Measurements from ENCODE around the gene EFEMP1.

The EFEMP1 gene

DNA sequence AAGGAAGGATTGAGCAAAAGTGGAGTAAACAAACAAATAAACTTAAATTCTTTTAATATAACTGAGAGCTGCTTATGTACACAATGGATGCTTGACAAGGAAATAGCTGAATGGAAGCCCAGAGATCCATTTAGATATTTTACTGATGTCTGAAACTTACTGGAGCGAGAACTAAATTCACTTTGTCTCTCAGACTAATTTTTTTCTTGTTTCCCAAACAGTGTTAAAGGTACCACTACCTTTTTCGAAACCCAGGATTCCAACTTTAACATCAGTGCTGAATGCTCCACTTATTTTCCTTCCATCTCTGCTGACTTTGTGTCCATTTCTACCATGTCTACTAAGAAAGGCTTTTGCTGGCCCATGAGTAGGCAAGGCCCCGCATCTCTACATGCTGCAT, 4.0 kb downstream of the EFEMP1 start:
- no peaks in the 10 kb centered on the region for H3K9me3 ChIP-seq (ENCODE audit: control insufficient read depth, insufficient read depth, low read length)
- H3K36me3 ChIP-seq (ENCODE audit: insufficient read depth, low read length): no peaks in the 10 kb centered on the region
- no peaks in the 10 kb centered on the region; the same call in 1 of the 2 replicates for H3K4me1 ChIP-seq (ENCODE audit: insufficient read depth, low read length)
- H3K9ac ChIP-seq (ENCODE audit: low read depth, low read length): no peak overlapping the region

DNA sequence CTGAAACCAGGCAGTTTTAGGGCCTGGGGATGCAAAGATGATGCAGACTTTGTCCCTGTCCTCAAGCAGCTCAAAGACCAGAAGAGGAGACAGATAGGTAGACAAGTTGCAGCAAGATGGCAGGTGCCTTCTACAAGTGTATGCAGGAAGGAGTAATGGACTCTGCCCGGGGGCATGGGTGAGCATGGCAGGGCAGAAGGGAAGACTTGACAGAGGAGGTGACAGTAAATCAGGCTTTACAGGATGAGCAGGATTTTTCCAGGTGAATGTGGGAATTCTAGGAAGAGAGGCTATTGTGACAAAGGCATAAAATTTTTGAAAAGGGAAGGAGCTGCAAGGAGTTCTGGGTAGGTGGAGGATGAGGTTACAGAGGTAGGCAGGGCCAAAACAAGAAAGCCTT, 4.7 kb downstream of the EFEMP1 start:
- H3K9me3 ChIP-seq (ENCODE audit: control insufficient read depth, insufficient read depth, low read length): no peaks in the 10 kb centered on the region
- no peaks in the 10 kb centered on the region for H3K36me3 ChIP-seq (ENCODE audit: insufficient read depth, low read length)
- H3K4me1 ChIP-seq (ENCODE audit: insufficient read depth, low read length): no peaks in the 10 kb centered on the region; the same call in 1 of the 2 replicates
- H3K9ac ChIP-seq (ENCODE audit: low read depth, low read length): no peak overlapping the region

DNA sequence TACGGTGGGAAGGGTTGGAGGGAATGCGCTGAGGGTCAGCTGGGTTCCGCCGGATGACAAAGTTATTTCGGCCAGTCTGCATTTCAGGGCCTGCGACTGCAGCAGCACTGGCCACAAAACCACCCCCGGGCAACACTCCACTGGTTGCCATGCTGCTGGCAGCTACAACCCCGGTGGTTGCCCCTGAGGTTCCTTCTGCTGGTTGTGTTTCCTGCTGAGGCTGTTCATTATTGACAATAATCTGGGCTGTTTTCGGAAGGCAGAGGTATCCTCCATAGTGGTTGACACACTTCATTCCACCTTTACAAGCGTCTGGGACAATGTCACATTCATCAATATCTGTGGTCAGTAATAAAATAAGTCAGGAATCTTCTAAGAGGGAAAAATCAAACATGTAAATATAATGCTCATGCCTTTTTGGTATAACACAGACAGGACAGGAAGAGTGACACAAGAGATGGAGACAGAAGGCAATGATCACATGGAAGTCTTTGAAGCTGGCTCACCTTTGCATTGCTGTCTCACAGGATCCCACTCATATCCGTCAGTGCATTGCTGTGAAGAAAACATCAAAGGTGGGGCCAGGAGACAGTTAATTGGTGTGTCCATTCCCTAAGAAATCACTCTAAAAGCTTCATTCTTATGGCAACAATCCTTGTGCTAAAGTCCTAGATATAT, 5.7 kb downstream of the EFEMP1 start:
- Histone ChIP-seq H3K36me3 (ENCODE audit: insufficient read depth, low read length) (no peaks in the 10 kb centered on the region), H3K9ac (ENCODE audit: low read depth, low read length) (no peak overlapping the region), H3K4me1 (ENCODE audit: insufficient read depth, low read length) (no peaks in the 10 kb centered on the region), H3K9me3 (ENCODE audit: control insufficient read depth, insufficient read depth, low read length) (no peaks in the 10 kb centered on the region)

DNA sequence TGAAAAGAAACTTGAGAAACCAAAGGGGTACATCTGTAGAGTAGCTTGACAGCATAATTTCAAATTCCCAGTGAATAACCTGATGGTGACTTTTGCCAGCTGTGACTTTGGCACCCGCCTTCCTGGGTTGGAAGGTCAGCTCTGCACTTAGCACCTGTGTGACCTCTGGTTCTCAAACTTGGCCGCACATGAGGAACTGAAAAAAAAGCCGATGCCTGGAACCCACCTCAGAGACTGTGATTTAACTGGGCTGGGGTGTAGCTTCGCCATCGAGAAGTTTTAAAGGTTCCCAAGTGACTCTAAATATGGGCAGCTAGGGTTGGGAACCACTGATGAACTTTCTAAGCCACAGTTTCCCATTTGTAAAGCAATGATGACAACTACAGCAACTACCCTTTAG, 6.5 kb downstream of the EFEMP1 start:
- Histone ChIP-seq H3K36me3 (ENCODE audit: insufficient read depth, low read length) (no peaks in the 10 kb centered on the region), H3K4me1 (ENCODE audit: insufficient read depth, low read length) (no peaks in the 10 kb centered on the region), H3K9ac (ENCODE audit: low read depth, low read length) (no peak overlapping the region), H3K9me3 (ENCODE audit: control insufficient read depth, insufficient read depth, low read length) (no peaks in the 10 kb centered on the region)

DNA sequence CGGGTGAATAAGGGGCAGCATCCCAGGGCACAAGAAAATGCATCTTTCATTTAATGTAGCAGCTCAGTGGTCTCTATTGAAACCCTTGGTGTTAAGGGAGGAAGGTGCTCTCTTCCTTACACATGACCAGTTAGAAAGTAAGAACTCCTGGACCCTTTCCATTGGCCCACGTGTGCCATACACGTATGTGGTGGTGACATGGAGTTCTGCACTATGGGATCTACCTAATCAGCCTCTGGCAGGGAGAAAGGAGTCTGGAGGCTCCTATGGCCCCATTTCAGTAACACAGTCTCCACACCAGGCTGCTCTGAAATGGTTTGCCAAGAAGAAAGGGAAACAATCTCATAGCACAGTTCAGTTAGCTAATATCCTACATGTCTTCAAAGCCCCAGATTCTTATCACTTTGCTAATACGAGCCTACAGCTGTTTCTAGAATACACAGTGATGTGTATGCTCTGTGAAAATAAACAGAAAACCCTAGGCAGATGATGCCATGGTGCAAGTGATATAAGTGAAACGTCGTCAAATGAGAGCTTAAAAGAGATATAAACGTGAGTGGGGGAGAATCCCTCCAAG, 7.0 kb downstream of the EFEMP1 start:
- no peaks in the 10 kb centered on the region for H3K36me3 ChIP-seq (ENCODE audit: insufficient read depth, low read length)
- no peaks in the 10 kb centered on the region for H3K4me1 ChIP-seq (ENCODE audit: insufficient read depth, low read length)
- H3K9me3 ChIP-seq (ENCODE audit: control insufficient read depth, insufficient read depth, low read length): no peaks in the 10 kb centered on the region
- H3K9ac ChIP-seq (ENCODE audit: low read depth, low read length): no peak overlapping the region

DNA sequence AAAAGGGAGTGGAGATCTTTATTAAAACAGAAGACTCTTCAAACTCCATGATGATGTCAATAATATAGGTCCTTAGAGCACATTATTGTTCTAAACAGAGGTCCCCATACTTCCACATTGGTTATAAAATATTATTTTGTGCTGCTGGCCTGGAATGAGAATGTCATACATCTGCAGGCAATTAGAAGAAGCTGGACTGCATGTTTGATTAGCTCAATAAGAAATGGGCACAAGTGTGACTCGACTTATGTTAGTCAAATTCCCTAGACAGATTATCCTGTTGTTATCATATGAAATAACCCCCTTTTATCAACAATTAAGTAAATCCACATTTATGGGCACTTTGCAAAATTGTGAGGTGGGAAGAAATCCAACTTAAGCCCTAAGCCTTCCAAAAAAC, 8.8 kb downstream of the EFEMP1 start:
- no peak overlapping the region for H3K9ac ChIP-seq (ENCODE audit: low read depth, low read length)
- H3K4me1 ChIP-seq (ENCODE audit: insufficient read depth, low read length): no peaks in the 10 kb centered on the region
- H3K36me3 ChIP-seq (ENCODE audit: insufficient read depth, low read length): no peaks in the 10 kb centered on the region
- no peaks in the 10 kb centered on the region for H3K9me3 ChIP-seq (ENCODE audit: control insufficient read depth, insufficient read depth, low read length)

DNA sequence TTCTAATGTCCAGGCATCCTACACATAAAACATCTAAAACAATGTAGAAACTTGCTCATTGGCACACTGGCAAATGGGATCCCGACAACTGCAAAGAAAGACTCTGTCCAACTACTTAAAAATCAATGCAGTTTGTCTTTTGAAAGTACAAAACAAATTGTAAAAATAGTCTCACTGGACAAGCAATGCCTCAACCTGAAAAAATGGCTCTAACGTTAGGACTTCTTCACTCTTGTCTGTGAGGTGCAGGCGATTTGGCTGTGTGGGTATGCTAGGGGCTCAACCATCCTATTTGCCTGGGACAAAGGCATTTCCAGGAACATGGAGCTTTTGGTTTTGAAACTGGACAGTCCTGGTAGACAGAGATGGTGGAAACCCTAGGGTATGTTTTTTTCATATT, 10.7 kb downstream of the EFEMP1 start:
- Histone ChIP-seq H3K9ac (ENCODE audit: low read depth, low read length) (no peak overlapping the region), H3K36me3 (ENCODE audit: insufficient read depth, low read length) (no peaks in the 10 kb centered on the region), H3K9me3 (ENCODE audit: control insufficient read depth, insufficient read depth, low read length) (no peaks in the 10 kb centered on the region), H3K4me1 (ENCODE audit: insufficient read depth, low read length) (no peaks in the 10 kb centered on the region)

DNA sequence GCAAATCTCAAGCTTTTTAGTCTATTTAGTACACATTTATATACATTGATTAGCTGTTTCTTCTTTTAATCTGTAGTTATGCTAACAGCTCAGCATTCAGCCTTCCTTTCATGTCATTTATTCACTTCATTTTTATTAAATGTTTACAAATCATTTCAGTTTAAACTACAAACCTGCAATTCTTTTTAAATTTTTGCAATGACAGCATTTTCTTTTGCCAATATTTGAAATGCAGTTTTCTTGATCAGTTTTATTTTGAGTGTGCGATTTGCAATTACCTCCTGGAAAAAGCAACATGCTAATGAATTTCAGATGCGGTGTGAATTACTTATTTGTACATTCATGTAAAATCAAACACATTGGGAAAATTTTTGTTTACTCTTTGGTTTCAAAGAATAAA, 13.5 kb downstream of the EFEMP1 start:
- H3K9me3 ChIP-seq (ENCODE audit: control insufficient read depth, insufficient read depth, low read length): no peaks in the 10 kb centered on the region
- H3K4me1 ChIP-seq (ENCODE audit: insufficient read depth, low read length): no peaks in the 10 kb centered on the region
- no peak overlapping the region for H3K9ac ChIP-seq (ENCODE audit: low read depth, low read length)
- H3K36me3 ChIP-seq (ENCODE audit: insufficient read depth, low read length): no peaks in the 10 kb centered on the region

DNA sequence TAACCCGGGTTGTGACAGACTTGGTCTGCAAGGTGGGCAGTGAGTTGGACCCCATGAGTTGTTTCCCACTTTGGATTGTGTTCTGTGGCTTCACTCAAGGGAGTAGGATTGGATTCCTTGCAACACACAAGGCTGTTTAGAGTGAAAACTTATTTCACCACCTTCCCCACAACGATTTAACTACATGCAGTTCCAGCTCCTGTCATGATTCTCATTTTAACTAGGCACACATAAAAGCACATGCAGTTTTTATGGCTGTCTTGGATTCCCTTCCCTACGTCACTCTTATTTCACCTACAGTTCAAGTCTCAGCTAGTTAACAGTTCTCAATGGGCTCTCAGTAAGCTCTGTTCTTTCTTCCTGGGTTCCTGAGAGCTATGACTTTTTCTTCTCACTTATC, 15.9 kb downstream of the EFEMP1 start:
- no peak overlapping the region for H3K9ac ChIP-seq (ENCODE audit: low read depth, low read length)
- no peaks in the 10 kb centered on the region for H3K9me3 ChIP-seq (ENCODE audit: control insufficient read depth, insufficient read depth, low read length)
- H3K36me3 ChIP-seq (ENCODE audit: insufficient read depth, low read length): no peaks in the 10 kb centered on the region
- no peaks in the 10 kb centered on the region for H3K4me1 ChIP-seq (ENCODE audit: insufficient read depth, low read length)

DNA sequence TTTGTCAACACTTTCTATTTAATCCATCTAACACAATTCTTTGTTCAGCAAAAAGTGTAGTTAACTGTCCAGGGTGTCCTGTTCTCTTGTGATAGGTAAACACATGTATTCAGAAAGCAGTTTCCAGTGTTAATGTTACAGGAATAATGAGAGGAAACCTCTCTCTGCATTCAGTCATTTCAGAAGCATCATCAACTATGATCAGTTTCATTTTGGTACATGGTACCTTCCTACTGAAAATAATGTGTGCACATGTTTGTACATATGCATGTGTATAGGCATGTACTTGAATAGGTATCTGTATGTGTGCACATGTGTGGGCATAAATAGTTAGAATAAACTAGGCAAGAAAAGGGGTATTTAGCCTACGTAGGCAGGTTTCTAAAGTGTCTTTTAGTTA, 16.6 kb downstream of the EFEMP1 start:
- Histone ChIP-seq H3K9me3 (ENCODE audit: control insufficient read depth, insufficient read depth, low read length) (no peaks in the 10 kb centered on the region), H3K36me3 (ENCODE audit: insufficient read depth, low read length) (no peaks in the 10 kb centered on the region), H3K9ac (ENCODE audit: low read depth, low read length) (no peak overlapping the region), H3K4me1 (ENCODE audit: insufficient read depth, low read length) (peaks cover 4% of the 10 kb centered on the region; the same call in 1 of the 2 replicates)

DNA sequence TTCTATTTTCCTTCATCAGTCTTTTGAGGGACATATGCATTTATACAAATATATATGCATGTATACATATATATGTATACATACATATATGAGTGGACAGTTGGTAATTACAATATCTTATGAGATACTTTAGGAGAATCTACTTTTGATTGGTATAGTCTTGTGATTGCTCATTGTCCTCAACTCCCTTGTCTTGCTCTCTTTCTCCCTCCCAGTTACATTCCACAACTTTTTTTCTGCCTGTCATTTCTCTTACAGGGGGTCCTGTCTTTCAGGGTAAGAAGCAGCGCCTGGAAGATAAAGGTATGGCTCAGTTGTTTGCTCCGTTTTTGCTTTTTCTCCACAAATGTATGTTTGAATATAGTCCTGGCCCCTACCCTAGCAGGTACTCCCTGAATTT, 19.9 kb downstream of the EFEMP1 start:
- H3K4me1 ChIP-seq (ENCODE audit: insufficient read depth, low read length): peaks cover 15% of the 10 kb centered on the region
- no peak overlapping the region for H3K9ac ChIP-seq (ENCODE audit: low read depth, low read length)
- H3K36me3 ChIP-seq (ENCODE audit: insufficient read depth, low read length): no peaks in the 10 kb centered on the region
- H3K9me3 ChIP-seq (ENCODE audit: control insufficient read depth, insufficient read depth, low read length): no peaks in the 10 kb centered on the region

DNA sequence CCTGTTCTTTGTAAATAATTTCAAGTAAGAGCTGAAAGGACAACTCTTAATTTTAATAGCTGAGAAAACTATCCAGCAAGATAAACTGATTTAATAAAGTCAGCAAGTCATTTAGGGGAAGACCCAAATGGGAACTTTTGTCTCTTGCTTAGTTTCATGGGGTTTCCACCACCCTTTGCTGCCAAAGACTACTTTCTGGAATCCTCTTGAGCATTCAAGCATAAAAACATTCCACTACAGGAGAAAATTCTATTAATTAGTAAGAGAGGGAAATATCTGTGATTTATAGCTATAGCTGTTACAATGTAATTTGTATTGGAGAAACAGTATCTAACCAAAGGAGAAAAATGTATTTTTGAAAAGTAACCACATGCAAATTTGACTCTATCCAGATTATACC, 20.6 kb downstream of the EFEMP1 start:
- Histone ChIP-seq H3K4me1 (ENCODE audit: insufficient read depth, low read length) (peaks cover 15% of the 10 kb centered on the region), H3K9ac (ENCODE audit: low read depth, low read length) (no peak overlapping the region), H3K9me3 (ENCODE audit: control insufficient read depth, insufficient read depth, low read length) (no peaks in the 10 kb centered on the region), H3K36me3 (ENCODE audit: insufficient read depth, low read length) (no peaks in the 10 kb centered on the region)

DNA sequence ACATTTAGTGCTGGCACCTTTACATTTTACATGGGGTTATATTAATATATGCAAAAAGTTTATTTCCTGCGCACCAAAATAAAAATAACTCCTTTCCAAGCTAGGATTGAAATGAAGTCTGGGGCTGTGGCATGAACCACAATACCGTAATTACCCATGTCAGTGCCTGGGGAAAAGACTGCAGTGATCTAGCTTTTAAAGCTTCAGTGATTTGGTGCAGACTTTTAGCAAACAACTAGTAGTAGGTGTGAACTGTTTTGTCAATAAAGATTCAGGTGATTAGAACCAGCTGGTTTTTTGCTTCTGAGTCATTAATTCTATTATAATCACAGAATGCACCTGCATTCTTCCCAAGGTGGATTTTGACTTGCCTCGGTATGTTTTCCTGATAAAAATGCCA, 21.2 kb downstream of the EFEMP1 start:
- Histone ChIP-seq H3K9me3 (ENCODE audit: control insufficient read depth, insufficient read depth, low read length) (no peaks in the 10 kb centered on the region), H3K9ac (ENCODE audit: low read depth, low read length) (no peak overlapping the region), H3K4me1 (ENCODE audit: insufficient read depth, low read length) (peaks cover 15% of the 10 kb centered on the region), H3K36me3 (ENCODE audit: insufficient read depth, low read length) (no peaks in the 10 kb centered on the region)

DNA sequence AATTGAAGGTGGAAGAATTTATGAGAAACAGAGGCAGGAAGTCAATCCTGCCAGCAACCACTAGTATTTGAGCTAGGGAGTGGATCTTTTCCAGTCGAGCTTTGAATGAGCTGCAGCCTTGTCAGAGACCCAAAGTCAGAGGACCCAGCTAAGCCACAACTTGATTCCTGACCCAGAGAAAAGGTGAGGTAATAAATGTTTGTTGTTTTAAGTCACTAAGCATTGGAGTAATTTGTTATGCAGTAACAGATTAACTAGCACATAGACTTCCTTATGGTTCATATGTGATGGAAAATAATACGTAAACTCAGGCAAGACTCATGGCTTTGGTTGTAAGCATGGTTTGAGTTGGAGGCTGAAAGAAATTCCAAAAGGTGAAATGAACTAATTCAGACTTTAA, 21.6 kb downstream of the EFEMP1 start:
- no peaks in the 10 kb centered on the region for H3K36me3 ChIP-seq (ENCODE audit: insufficient read depth, low read length)
- H3K4me1 ChIP-seq (ENCODE audit: insufficient read depth, low read length): peaks cover 15% of the 10 kb centered on the region
- no peaks in the 10 kb centered on the region for H3K9me3 ChIP-seq (ENCODE audit: control insufficient read depth, insufficient read depth, low read length)
- no peak overlapping the region for H3K9ac ChIP-seq (ENCODE audit: low read depth, low read length)

DNA sequence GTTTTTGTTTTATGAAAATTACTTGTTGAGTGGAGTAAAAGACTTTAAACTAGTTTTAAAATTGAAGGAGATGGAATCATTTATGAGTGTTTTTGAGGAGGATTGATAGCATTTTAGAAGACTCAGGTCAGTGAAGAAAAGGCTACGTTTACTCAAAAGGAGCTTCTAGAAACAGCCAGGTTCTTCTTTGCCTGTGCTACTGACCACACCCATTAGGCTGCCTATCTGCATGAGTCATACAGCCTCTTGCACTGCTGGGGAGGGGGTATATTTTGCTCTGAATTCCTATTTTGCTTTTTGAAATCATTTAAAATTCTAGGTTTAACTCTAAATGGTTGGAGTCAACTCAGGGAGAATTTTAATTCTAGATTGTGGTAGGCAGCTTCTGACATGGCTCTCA, 22.3 kb downstream of the EFEMP1 start:
- no peaks in the 10 kb centered on the region for H3K36me3 ChIP-seq (ENCODE audit: insufficient read depth, low read length)
- H3K9ac ChIP-seq (ENCODE audit: low read depth, low read length): peak overlapping the region; percentile 3; the same call in 1 of the 2 replicates
- H3K4me1 ChIP-seq (ENCODE audit: insufficient read depth, low read length): peaks cover 15% of the 10 kb centered on the region
- no peaks in the 10 kb centered on the region for H3K9me3 ChIP-seq (ENCODE audit: control insufficient read depth, insufficient read depth, low read length)

Data from ES-I3 (cell line).